Peyer's patch (tissue), 4 donors: ENCODE data around the gene PIK3R3. TPM values are rescaled to one million over a fixed set of nuclear protein-coding genes. Genes with fewer than 3 reads are reported as not detected.

Experiments
- DNase-seq, 3 donors: peaks; one replicate each; pipeline ENCODE4 v3.0.0-alpha.2; 2017 to 2019
- H3K27ac ChIP-seq, 4 donors: fragments of 200-600 bp; sonication (generic); one replicate each; pipeline ENCODE4 v1.5.1; 2016 to 2019
- H3K27me3 ChIP-seq, 2 donors: fragments of 200-600 bp; sonication (generic); one replicate each; pipeline ENCODE4 v1.5.1; 2019
- H3K36me3 ChIP-seq, 3 donors: fragments of 200-600 bp; sonication (generic); one replicate each; pipeline ENCODE4 v1.5.1; 2016 to 2019
- H3K4me1 ChIP-seq, 4 donors: fragments of 200-600 bp; sonication (generic); one replicate each; pipeline ENCODE4 v1.5.1; 2016 to 2019
- H3K4me3 ChIP-seq, 4 donors: fragments of 200-600 bp; sonication (generic); 1 replicate in 3 of 4; 2 replicates in 1 of 4; pipeline ENCODE4 v1.5.1; 2016 to 2019; ENCODE audit warnings: mild to moderate bottlenecking in 1 of 4
- H3K9me3 ChIP-seq, 4 donors: fragments of 200-600 bp; sonication (generic); one replicate each; pipeline ENCODE4 v1.5.1; 2016 to 2019; ENCODE audit warnings: mild to moderate bottlenecking in 1 of 4
- CTCF ChIP-seq, 6 experiments: fragments of 450-650 bp in 4 of 6; fragments of 200-600 bp in 2 of 6; sonication (generic) in 1 of 6; IDR thresholded peaks; one replicate each; pipeline ENCODE4 v1.5.1; 2017 to 2019; ENCODE audit warnings: antibody characterized with exemption in 6 of 6, mild to moderate bottlenecking in 3 of 6, moderate library complexity in 1 of 6
- POLR2A ChIP-seq, 2 donors: fragments of 450-650 bp; IDR thresholded peaks; one replicate each; pipeline ENCODE4 v1.5.1; 2017; ENCODE audit warnings: antibody characterized with exemption in 2 of 2, mild to moderate bottlenecking in 2 of 2, moderate library complexity in 2 of 2
- total RNA-seq, 4 donors: library from RNA; depleted of rRNA; stranded (reverse); fragments of >200 nt; gene quantifications; one replicate each; pipeline ENCODE4 v1.1.0, GENCODE V29; 2016

PIK3R3 gene
- total RNA-seq, 4 donors from 2014 or later: 2.8 to 12.4 (median 6.4) TPM

GRCh38 chr1:46070164-46070814 is 62.1 kb downstream of the PIK3R3 start:
- no peaks in the 10 kb centered on the region for H3K27me3 ChIP-seq
- H3K4me1 ChIP-seq: no peaks in the 10 kb centered on the region
- no peaks in the 10 kb centered on the region for H3K9me3 ChIP-seq
- H3K4me3 ChIP-seq: no peak overlapping the region
- no peak overlapping the region for H3K27ac ChIP-seq
- TF ChIP-seq CTCF (IDR thresholded peaks at IDR 0.05) (no peak), POLR2A (IDR thresholded peaks at IDR 0.05) (no peak)
- H3K36me3 ChIP-seq: no peaks in the 10 kb centered on the region
- DNase-seq: no peak

- no peak for DNase-seq
- peaks cover 0 to 1% (median 0%) of the 10 kb centered on the region in 4 donors for H3K4me1 ChIP-seq
- peaks cover 0 to 3% (median 0%) of the 10 kb centered on the region in 3 donors for H3K36me3 ChIP-seq
- no peak overlapping the region for H3K27ac ChIP-seq
- H3K27me3 ChIP-seq: no peaks in the 10 kb centered on the region
- no peaks in the 10 kb centered on the region for H3K9me3 ChIP-seq
- H3K4me3 ChIP-seq: no peak overlapping the region
- TF ChIP-seq POLR2A (IDR thresholded peaks at IDR 0.05): no peak
- TF ChIP-seq CTCF (IDR thresholded peaks at IDR 0.05): no peak
These were observed 63.9 kb downstream of the PIK3R3 start for GRCh38 chr1:46068525-46068924.

- no peak overlapping the region for H3K4me3 ChIP-seq
- no peak overlapping the region for H3K27ac ChIP-seq
- no peak for TF ChIP-seq POLR2A (IDR thresholded peaks at IDR 0.05)
- TF ChIP-seq CTCF (IDR thresholded peaks at IDR 0.05): no peak
- H3K4me1 ChIP-seq: peaks cover 0 to 10% (median 0%) of the 10 kb centered on the region in 4 donors
- H3K27me3 ChIP-seq: no peaks in the 10 kb centered on the region
- peaks cover 0 to 3% (median 0%) of the 10 kb centered on the region in 3 donors for H3K36me3 ChIP-seq
- H3K9me3 ChIP-seq: no peaks in the 10 kb centered on the region
- no peak for DNase-seq
These were observed 64.8 kb downstream of the PIK3R3 start for GRCh38 chr1:46067652-46068051.

- H3K4me3 ChIP-seq: peak overlapping the region in 2 of 4 donors; percentile 13 to 14
- DNase-seq: no peak
- peaks cover 0 to 16% (median 0%) of the 10 kb centered on the region in 4 donors for H3K4me1 ChIP-seq
- H3K9me3 ChIP-seq: no peaks in the 10 kb centered on the region
- no peak for TF ChIP-seq CTCF (IDR thresholded peaks at IDR 0.05)
- no peak for TF ChIP-seq POLR2A (IDR thresholded peaks at IDR 0.05)
- peak overlapping the region in 1 of 4 donors; percentile 27 for H3K27ac ChIP-seq
- no peaks in the 10 kb centered on the region for H3K27me3 ChIP-seq
- H3K36me3 ChIP-seq: peaks cover 0 to 12% (median 0%) of the 10 kb centered on the region in 3 donors
These were observed 67.0 kb downstream of the PIK3R3 start for GRCh38 chr1:46065405-46065804.

- H3K27me3 ChIP-seq: no peaks in the 10 kb centered on the region
- H3K4me1 ChIP-seq: peaks cover 0 to 16% (median 0%) of the 10 kb centered on the region in 4 donors
- peak overlapping the region in 1 of 4 donors; percentile 13 for H3K4me3 ChIP-seq
- DNase-seq: no peak
- H3K36me3 ChIP-seq: peaks cover 0 to 12% (median 0%) of the 10 kb centered on the region in 3 donors
- TF ChIP-seq CTCF (IDR thresholded peaks at IDR 0.05) (no peak), POLR2A (IDR thresholded peaks at IDR 0.05) (no peak)
- no peak overlapping the region for H3K27ac ChIP-seq
- no peaks in the 10 kb centered on the region for H3K9me3 ChIP-seq
These were observed 67.7 kb downstream of the PIK3R3 start for GRCh38 chr1:46064708-46065107.
